OCI-LY3 (cell line): ENCODE measurements around the gene DNAJC24.

Experiments used
- H2AFZ ChIP-seq: fragments of 200-600, 300-600 bp; shearing (Covaris generic); 2 replicates; pipeline ENCODE4 v1.6.0; 2014; ENCODE audit warnings: antibody characterized with exemption, low read depth, low read length
- H3K27ac ChIP-seq: fragments of 200-600, 300-600 bp; sonication (generic); 2 replicates; pipeline ENCODE4 v1.5.1; 2014; ENCODE audit warnings: mild to moderate bottlenecking, low read length, moderate library complexity, mixed read lengths
- H3K27me3 ChIP-seq: fragments of 200-600, 300-600 bp; sonication (generic); 2 replicates; pipeline ENCODE4 v1.6.1; 2014; ENCODE audit warnings: low read depth, low read length, mixed read lengths
- H3K36me3 ChIP-seq: fragments of 200-600, 300-600 bp; sonication (generic); replicated peaks from 2 replicates; pipeline ENCODE3; 2014; ENCODE audit warnings: low read depth, low read length, mixed read lengths
- H3K4me1 ChIP-seq: fragments of 300-600, 200-600 bp; sonication (generic); 2 replicates; pipeline ENCODE4 v1.6.1; 2014; ENCODE audit warnings: low read length, mixed read lengths
- H3K4me2 ChIP-seq: fragments of 200-600, 300-600 bp; sonication (generic); 2 replicates; pipeline ENCODE4 v1.6.1; 2014; ENCODE audit warnings: low read length, mixed read lengths
- H3K4me3 ChIP-seq: fragments of 300-600, 200-600 bp; sonication (generic); 2 replicates; pipeline ENCODE4 v1.5.1; 2014; ENCODE audit warnings: antibody characterized with exemption, mild to moderate bottlenecking, low read length, moderate library complexity
- H3K79me2 ChIP-seq: fragments of 300-600, 200-600 bp; shearing (Covaris generic); 2 replicates; pipeline ENCODE4 v1.6.1; 2014; ENCODE audit warnings: mild to moderate bottlenecking, low read length, mixed read lengths
- H3K9ac ChIP-seq: fragments of 300-600, 200-600 bp; shearing (Covaris generic); 2 replicates; pipeline ENCODE4 v1.6.0; 2014; ENCODE audit warnings: mild to moderate bottlenecking, low read length, moderate library complexity
- H3K9me3 ChIP-seq: fragments of 200-600, 300-600 bp; shearing (Covaris generic); 2 replicates; pipeline ENCODE4 v1.6.1; 2014; ENCODE audit warnings: low read length, mixed read lengths; ENCODE audit not compliant: insufficient read depth
- H4K20me1 ChIP-seq: fragments of 200-600, 300-600 bp; sonication (generic); 2 replicates; pipeline ENCODE4 v1.6.1; 2016; ENCODE audit warnings: low read length, mixed read lengths; ENCODE audit not compliant: insufficient read depth
- CTCF ChIP-seq: fragments of 200-600, 300-600 bp; sonication (generic); IDR thresholded peaks from 2 replicates; pipeline ENCODE4 v1.5.1; 2014; ENCODE audit warnings: antibody characterized with exemption, low read length, low read depth
- EZH2phosphoT487 ChIP-seq: fragments of 200-600 bp; shearing (Covaris generic); IDR thresholded peaks from 2 replicates; pipeline ENCODE4 v1.6.1; 2018; ENCODE audit warnings: antibody characterized with exemption, mixed run types, low read depth

Gene DNAJC24

DNA sequence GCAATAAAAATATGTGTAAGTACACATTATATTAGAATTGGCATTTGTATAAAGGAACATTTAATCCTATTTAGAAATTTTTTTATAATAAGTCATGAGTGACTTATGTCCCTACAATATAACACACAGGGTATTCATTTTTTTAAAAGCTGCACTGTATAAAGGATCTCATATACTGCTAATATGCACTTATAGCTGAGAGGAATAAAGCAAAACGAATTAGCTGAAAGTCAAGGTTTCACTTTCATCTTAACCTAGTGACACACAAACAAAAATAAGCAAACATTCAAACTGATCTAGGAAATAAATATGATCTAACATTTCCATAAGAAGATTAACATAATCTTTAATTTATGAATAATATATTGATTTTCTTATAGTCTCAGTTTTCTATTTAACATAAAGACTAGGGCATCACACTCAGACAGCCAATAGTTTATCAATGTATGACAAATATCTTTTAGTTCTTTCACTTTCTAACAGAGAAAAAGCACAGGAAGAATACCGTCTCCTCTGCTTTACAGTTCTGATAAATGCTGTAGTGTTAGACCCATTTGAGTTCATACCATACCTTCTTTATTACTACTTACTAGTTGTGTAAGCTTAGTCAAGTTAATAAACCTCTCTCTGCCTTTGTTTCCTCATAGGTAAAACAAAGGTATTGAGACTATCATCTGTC lies 43.1 kb upstream of the DNAJC24 start:
- TF ChIP-seq EZH2phosphoT487: no peak
- H3K9ac ChIP-seq: no peak overlapping the region
- peak overlapping the region; percentile 3; the same call in 1 of the 2 replicates for H3K4me2 ChIP-seq
- H3K27me3 ChIP-seq: no peaks in the 10 kb centered on the region
- H4K20me1 ChIP-seq: no peaks in the 10 kb centered on the region
- H3K36me3 ChIP-seq: no peaks in the 10 kb centered on the region
- no peaks in the 10 kb centered on the region for H3K4me1 ChIP-seq
- no peaks in the 10 kb centered on the region for H3K9me3 ChIP-seq
- H3K79me2 ChIP-seq: no peaks in the 10 kb centered on the region
- no peak overlapping the region for H2AFZ ChIP-seq
- H3K27ac ChIP-seq: no peak overlapping the region
- H3K4me3 ChIP-seq: no peak overlapping the region

GRCh38 chr11:31327417-31327816 lies 42.2 kb upstream of the DNAJC24 start:
- no peaks in the 10 kb centered on the region for H3K4me1 ChIP-seq
- H3K36me3 ChIP-seq: no peaks in the 10 kb centered on the region
- H3K27me3 ChIP-seq: no peaks in the 10 kb centered on the region
- H2AFZ ChIP-seq: no peak overlapping the region
- no peaks in the 10 kb centered on the region for H4K20me1 ChIP-seq
- H3K9me3 ChIP-seq: no peaks in the 10 kb centered on the region
- H3K79me2 ChIP-seq: no peaks in the 10 kb centered on the region
- no peak overlapping the region for H3K4me2 ChIP-seq
- no peak overlapping the region for H3K9ac ChIP-seq
- no peak overlapping the region for H3K4me3 ChIP-seq
- no peak overlapping the region for H3K27ac ChIP-seq
- TF ChIP-seq CTCF (no peak), EZH2phosphoT487 (no peak)

GRCh38 chr11:31328697-31329096 lies 41.0 kb upstream of the DNAJC24 start:
- Histone ChIP-seq H3K9me3 (no peaks in the 10 kb centered on the region), H3K27me3 (no peaks in the 10 kb centered on the region), H3K27ac (no peak overlapping the region), H3K4me3 (no peak overlapping the region), H3K9ac (no peak overlapping the region), H2AFZ (no peak overlapping the region), H3K36me3 (no peaks in the 10 kb centered on the region), H3K4me2 (no peak overlapping the region), H3K79me2 (no peaks in the 10 kb centered on the region), H3K4me1 (no peaks in the 10 kb centered on the region), H4K20me1 (no peaks in the 10 kb centered on the region)
- TF ChIP-seq EZH2phosphoT487: no peak
- TF ChIP-seq CTCF: no peak

DNA sequence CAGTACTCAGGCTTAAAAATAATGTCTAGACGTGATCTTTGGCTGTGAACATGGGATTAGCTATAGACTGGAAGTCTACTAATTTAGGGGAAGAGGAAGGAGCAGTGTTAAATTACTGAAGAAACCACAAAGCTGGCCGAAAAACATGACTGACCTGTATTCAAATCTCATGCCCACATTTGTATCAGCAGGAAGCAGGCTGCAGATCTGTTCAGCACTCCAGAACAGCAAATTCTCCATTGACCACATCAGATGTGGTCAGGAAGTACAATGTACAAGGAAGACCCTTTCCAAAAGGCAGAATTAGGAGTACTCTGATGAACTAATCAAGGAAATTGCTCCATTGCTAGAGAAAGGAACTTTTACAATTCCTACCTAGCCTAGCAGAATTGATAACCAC lies 31.9 kb upstream of the DNAJC24 start:
- Histone ChIP-seq H3K27me3 (no peaks in the 10 kb centered on the region; the same call in 1 of the 2 replicates), H3K36me3 (no peaks in the 10 kb centered on the region), H3K4me2 (no peak overlapping the region), H3K4me3 (no peak overlapping the region), H4K20me1 (no peaks in the 10 kb centered on the region), H3K4me1 (no peaks in the 10 kb centered on the region), H2AFZ (no peak overlapping the region), H3K79me2 (no peaks in the 10 kb centered on the region), H3K27ac (no peak overlapping the region), H3K9me3 (no peaks in the 10 kb centered on the region), H3K9ac (no peak overlapping the region)
- TF ChIP-seq EZH2phosphoT487 (no peak), CTCF (no peak)
